Caco-2 (cell line): ENCODE data around the gene TMED5. TPM values are rescaled to one million over a fixed set of nuclear protein-coding genes. Genes with fewer than 3 reads are reported as not detected.

Experiments
- BruUV-seq: library from RNA; stranded (reverse); fragments of 400-500 nt; replicated peaks from 2 replicates; lab custom pipeline; 2021; lab: Mats Ljungman, UMichigan
- CTCF ChIA-PET: fragments of 300-600 bp; sonication (Branson Sonifier 250); formaldehyde crosslinking; loops from one replicate; lab custom pipeline; 2022; ENCODE audit warnings: antibody characterized with exemption; lab: Charles Lee
- POLR2A ChIA-PET: fragments of 300-600 bp; sonication (Branson Sonifier 250); formaldehyde crosslinking; loops from one replicate; lab custom pipeline; 2022; ENCODE audit warnings: antibody characterized with exemption; lab: Charles Lee
- DNase-seq, 2 experiments: peaks; one replicate each; pipeline versions ENCODE4 v3.0.0 to v3.0.0-alpha.2; 2020 to 2022
- H3K27me3 ChIP-seq: replicated peaks from 2 replicates; pipeline ENCODE4 v1.6.0; 2011; ENCODE audit warnings: low read length; ENCODE audit not compliant: control insufficient read depth, insufficient read depth
- H3K36me3 ChIP-seq: 2 replicates; pipeline ENCODE4 v1.5.1; 2011; ENCODE audit warnings: low read length; ENCODE audit not compliant: control insufficient read depth, insufficient read depth
- H3K4me1 ChIP-seq: fragments of 250-450 bp; sonication (Bioruptor Pico); 2 replicates; pipeline ENCODE4 v1.5.1; 2020; ENCODE audit warnings: mild to moderate bottlenecking
- H3K4me3 ChIP-seq: 2 replicates; pipeline ENCODE4 v1.5.1; 2011; ENCODE audit warnings: low read depth, mild to moderate bottlenecking, control low read depth, low read length
- H3K9me3 ChIP-seq: fragments of 250-450 bp; sonication (Bioruptor Pico); 2 replicates; pipeline ENCODE4 v1.5.1; 2020; ENCODE audit warnings: mild to moderate bottlenecking, moderate library complexity
- H3K27ac Mint-ChIP-seq: one replicate; pipeline ENCODE4 v1.8.0; 2022; ENCODE audit warnings: mixed read lengths; ENCODE audit not compliant: unreplicated experiment
- H3K27me3 Mint-ChIP-seq: one replicate; pipeline ENCODE4 v1.8.0; 2022; ENCODE audit warnings: mixed read lengths; ENCODE audit not compliant: insufficient read depth, unreplicated experiment
- H3K36me3 Mint-ChIP-seq: one replicate; pipeline ENCODE4 v1.8.0; 2022; ENCODE audit warnings: mild to moderate bottlenecking, mixed read lengths; ENCODE audit not compliant: insufficient read depth, unreplicated experiment
- H3K4me1 Mint-ChIP-seq: one replicate; pipeline ENCODE4 v1.8.0; 2022; ENCODE audit warnings: low read depth, mixed read lengths; ENCODE audit not compliant: unreplicated experiment
- H3K4me3 Mint-ChIP-seq: one replicate; pipeline ENCODE4 v1.8.0; 2022; ENCODE audit warnings: mild to moderate bottlenecking, moderate library complexity, mixed read lengths; ENCODE audit not compliant: unreplicated experiment
- H3K9me3 Mint-ChIP-seq: one replicate; pipeline ENCODE4 v1.8.0; 2022; ENCODE audit warnings: mixed read lengths; ENCODE audit not compliant: unreplicated experiment
- CTCF ChIP-seq, 2 experiments: fragments of 200-600 bp in 1 of 2; IDR thresholded peaks; 1 replicate in 1 of 2; 2 replicates in 1 of 2; pipeline versions ENCODE4 v1.5.1 to v1.8.0; 2011 to 2022; ENCODE audit warnings: antibody characterized with exemption in 1 of 2, control low read depth in 1 of 2, inconsistent platforms in 1 of 2, low read depth in 1 of 2, low read length in 1 of 2, mild to moderate bottlenecking in 1 of 2, moderate library complexity in 1 of 2; ENCODE audit not compliant: insufficient read depth in 1 of 2, severe bottlenecking in 1 of 2, unreplicated experiment in 1 of 2
- intact Hi-C: fragments of 100-400 bp; cut with micrococcal nuclease; formaldehyde crosslinking; loops from one replicate; pipeline ENCODE4 v1.10.0; 2022; ENCODE audit not compliant: unreplicated experiment
- total RNA-seq: library from RNA; stranded (reverse); gene quantifications from 2 replicates; pipeline ENCODE4 v1.2.3, GENCODE V29; 2022

Gene TMED5
- total RNA-seq, 1 experiment from 2014 or later = 52.6 TPM

GRCh38 chr1:93154898-93155297 is 25.3 kb downstream of the TMED5 start:
- Mint-ChIP-seq H3K27me3 (no peaks in the 10 kb centered on the region), H3K27ac (no peak overlapping the region), H3K4me1 (no peaks in the 10 kb centered on the region), H3K36me3 (peaks cover 19% of the 10 kb centered on the region), H3K9me3 (no peaks in the 10 kb centered on the region), H3K4me3 (no peak overlapping the region)
- POLR2A ChIA-PET = no interaction called here
- no peak for TF ChIP-seq CTCF (IDR thresholded peaks at IDR 0.05; ENCODE audit: insufficient read depth in 1 of 2, low read depth in 1 of 2, low read length in 1 of 2, severe bottlenecking in 1 of 2, unreplicated experiment in 1 of 2)
- no peaks in the 10 kb centered on the region for H3K4me1 ChIP-seq
- intact Hi-C loops = no loop called here
- no peak for DNase-seq
- H3K36me3 ChIP-seq = no peaks in the 10 kb centered on the region
- no peak overlapping the region for H3K4me3 ChIP-seq
- CTCF ChIA-PET = no interaction called here
- H3K9me3 ChIP-seq = no peaks in the 10 kb centered on the region
- no TSS peak for BruUV-seq
- H3K27me3 ChIP-seq = no peaks in the 10 kb centered on the region

- Histone ChIP-seq H3K9me3 (no peaks in the 10 kb centered on the region), H3K27me3 (no peaks in the 10 kb centered on the region), H3K4me3 (no peak overlapping the region), H3K4me1 (no peaks in the 10 kb centered on the region), H3K36me3 (no peaks in the 10 kb centered on the region)
- ChIA-PET CTCF (no interaction called here), POLR2A (no interaction called here)
- intact Hi-C loops = no loop called here
- Mint-ChIP-seq H3K4me3 (no peak overlapping the region), H3K27me3 (no peaks in the 10 kb centered on the region), H3K9me3 (no peaks in the 10 kb centered on the region), H3K27ac (no peak overlapping the region), H3K4me1 (no peaks in the 10 kb centered on the region), H3K36me3 (peaks cover 35% of the 10 kb centered on the region)
- no peak for TF ChIP-seq CTCF (IDR thresholded peaks at IDR 0.05; ENCODE audit: insufficient read depth in 1 of 2, low read depth in 1 of 2, low read length in 1 of 2, severe bottlenecking in 1 of 2, unreplicated experiment in 1 of 2)
- no TSS peak for BruUV-seq
- no peak for DNase-seq
These were observed 27.4 kb downstream of the TMED5 start for GRCh38 chr1:93152835-93153234.

GRCh38 chr1:93151474-93151873 is 28.7 kb downstream of the TMED5 start:
- peaks cover 42% of the 10 kb centered on the region for H3K36me3 Mint-ChIP-seq
- Histone ChIP-seq H3K9me3 (no peaks in the 10 kb centered on the region), H3K4me1 (no peaks in the 10 kb centered on the region), H3K36me3 (no peaks in the 10 kb centered on the region), H3K27me3 (no peaks in the 10 kb centered on the region), H3K4me3 (no peak overlapping the region)
- H3K27ac Mint-ChIP-seq = no peak overlapping the region
- intact Hi-C loops = no loop called here
- no peak for DNase-seq
- no peaks in the 10 kb centered on the region for H3K4me1 Mint-ChIP-seq
- no peaks in the 10 kb centered on the region for H3K9me3 Mint-ChIP-seq
- H3K27me3 Mint-ChIP-seq = no peaks in the 10 kb centered on the region
- no peak overlapping the region for H3K4me3 Mint-ChIP-seq
- no peak for TF ChIP-seq CTCF (IDR thresholded peaks at IDR 0.05; ENCODE audit: insufficient read depth in 1 of 2, low read depth in 1 of 2, low read length in 1 of 2, severe bottlenecking in 1 of 2, unreplicated experiment in 1 of 2)
- ChIA-PET CTCF (no interaction called here), POLR2A (no interaction called here)
- BruUV-seq = no TSS peak
